Neural cell (in vitro differentiated cells): Measurements from ENCODE around the gene SIK1. TPM values are rescaled to one million over a fixed set of nuclear protein-coding genes. Genes with fewer than 3 reads are reported as not detected.
"Not testable (repeated sequence)": the region's sequence is repeated elsewhere in the genome, so short reads cannot be mapped to it uniquely, and the experiment has no call there.

Experiments used
- H2AFZ ChIP-seq: fragments of 200-600, 300-800 bp; sonication (generic), shearing (Covaris generic); 2 replicates; pipeline ENCODE4 v1.6.0; 2014; ENCODE audit warnings: low read depth, mild to moderate bottlenecking, antibody characterized with exemption, low read length, moderate library complexity
- H3F3A ChIP-seq: fragments of 200-600 bp; shearing (Covaris generic); 2 replicates; pipeline ENCODE4 v1.6.1; 2016; ENCODE audit warnings: mild to moderate bottlenecking, moderate library complexity, mixed read lengths, antibody characterized with exemption, low read length; ENCODE audit not compliant: insufficient read depth, poor library complexity, severe bottlenecking
- H3K27ac ChIP-seq: fragments of 200-600, 300-800 bp; sonication (generic), shearing (Covaris generic); 2 replicates; pipeline ENCODE4 v1.5.1; 2014; ENCODE audit warnings: mild to moderate bottlenecking, low read length, moderate library complexity
- H3K27me3 ChIP-seq: fragments of 300-800, 200-600 bp; sonication (generic), shearing (Covaris generic); 2 replicates; pipeline ENCODE4 v1.6.0; 2014; ENCODE audit warnings: mild to moderate bottlenecking, low read depth, low read length, moderate library complexity; ENCODE audit not compliant: insufficient read depth
- H3K36me3 ChIP-seq: fragments of 300-800, 200-600 bp; sonication (generic), shearing (Covaris generic); 2 replicates; pipeline ENCODE4 v1.5.1; 2014; ENCODE audit warnings: mild to moderate bottlenecking, antibody characterized with exemption, low read length, moderate library complexity; ENCODE audit not compliant: insufficient read depth
- H3K4me2 ChIP-seq: fragments of 300-800, 200-600 bp; sonication (generic), shearing (Covaris generic); 2 replicates; pipeline ENCODE4 v1.6.0; 2014; ENCODE audit warnings: mild to moderate bottlenecking, low read length
- H3K4me3 ChIP-seq: fragments of 300-800, 200-600 bp; sonication (generic), shearing (Covaris generic); 2 replicates; pipeline ENCODE4 v1.5.1; 2014; ENCODE audit warnings: mild to moderate bottlenecking, low read length, moderate library complexity
- H3K79me2 ChIP-seq: fragments of 200-600 bp; shearing (Covaris generic); replicated peaks from 2 replicates; pipeline ENCODE4 v1.6.0; 2014; ENCODE audit warnings: mild to moderate bottlenecking, low read length, moderate library complexity; ENCODE audit not compliant: insufficient read depth
- H3K9ac ChIP-seq: fragments of 300-800, 200-600 bp; sonication (generic), shearing (Covaris generic); 2 replicates; pipeline ENCODE4 v1.6.1; 2016; ENCODE audit warnings: mild to moderate bottlenecking, low read length, mixed read lengths
- H3K9me2 ChIP-seq: fragments of 200-600 bp; shearing (Covaris generic); 2 replicates; pipeline ENCODE4 v1.6.1; 2016; ENCODE audit warnings: mild to moderate bottlenecking, low read length, mixed read lengths; ENCODE audit not compliant: insufficient read depth
- H3K9me3 ChIP-seq: fragments of 200-600, 300-800 bp; sonication (generic), shearing (Covaris generic); 2 replicates; pipeline ENCODE4 v1.6.1; 2016; ENCODE audit warnings: mild to moderate bottlenecking, mixed run types, low read length, moderate library complexity, mixed read lengths
- H4K20me1 ChIP-seq: fragments of 200-600 bp; shearing (Covaris generic); 2 replicates; pipeline ENCODE4 v1.6.1; 2016; ENCODE audit warnings: mild to moderate bottlenecking, mixed run types; ENCODE audit not compliant: insufficient read depth
- EP300 ChIP-seq: fragments of 450-650 bp; conservative IDR thresholded peaks from 2 replicates; pipeline ENCODE4 v1.6.1; 2014; ENCODE audit warnings: antibody characterized with exemption, mild to moderate bottlenecking, moderate library complexity; ENCODE audit not compliant: poor library complexity, severe bottlenecking
- MXI1 ChIP-seq: fragments of 450-650 bp; conservative IDR thresholded peaks from 2 replicates; pipeline ENCODE4 v1.6.1; 2014; ENCODE audit warnings: antibody characterized with exemption, mild to moderate bottlenecking; ENCODE audit not compliant: poor library complexity, severe bottlenecking
- TAF1 ChIP-seq: IDR thresholded peaks from 2 replicates; pipeline ENCODE4 v1.6.1; 2012; ENCODE audit warnings: low read depth
- polyA minus RNA-seq: library from RNA; depleted of rRNA, polyadenylated mRNA; stranded (reverse); fragments of >200 nt; gene quantifications from 2 replicates; pipeline ENCODE4 v1.2.3, GENCODE V29; 2014
- polyA plus RNA-seq: library from polyadenylated mRNA; depleted of rRNA; stranded (reverse); fragments of >200 nt; gene quantifications from 2 replicates; pipeline ENCODE4 v1.2.3, GENCODE V29; 2014

Gene SIK1
- 2.0 and 2.6 TPM in 2 replicates for polyA plus RNA-seq
- polyA minus RNA-seq: 6.1 and 7.6 TPM in 2 replicates

DNA sequence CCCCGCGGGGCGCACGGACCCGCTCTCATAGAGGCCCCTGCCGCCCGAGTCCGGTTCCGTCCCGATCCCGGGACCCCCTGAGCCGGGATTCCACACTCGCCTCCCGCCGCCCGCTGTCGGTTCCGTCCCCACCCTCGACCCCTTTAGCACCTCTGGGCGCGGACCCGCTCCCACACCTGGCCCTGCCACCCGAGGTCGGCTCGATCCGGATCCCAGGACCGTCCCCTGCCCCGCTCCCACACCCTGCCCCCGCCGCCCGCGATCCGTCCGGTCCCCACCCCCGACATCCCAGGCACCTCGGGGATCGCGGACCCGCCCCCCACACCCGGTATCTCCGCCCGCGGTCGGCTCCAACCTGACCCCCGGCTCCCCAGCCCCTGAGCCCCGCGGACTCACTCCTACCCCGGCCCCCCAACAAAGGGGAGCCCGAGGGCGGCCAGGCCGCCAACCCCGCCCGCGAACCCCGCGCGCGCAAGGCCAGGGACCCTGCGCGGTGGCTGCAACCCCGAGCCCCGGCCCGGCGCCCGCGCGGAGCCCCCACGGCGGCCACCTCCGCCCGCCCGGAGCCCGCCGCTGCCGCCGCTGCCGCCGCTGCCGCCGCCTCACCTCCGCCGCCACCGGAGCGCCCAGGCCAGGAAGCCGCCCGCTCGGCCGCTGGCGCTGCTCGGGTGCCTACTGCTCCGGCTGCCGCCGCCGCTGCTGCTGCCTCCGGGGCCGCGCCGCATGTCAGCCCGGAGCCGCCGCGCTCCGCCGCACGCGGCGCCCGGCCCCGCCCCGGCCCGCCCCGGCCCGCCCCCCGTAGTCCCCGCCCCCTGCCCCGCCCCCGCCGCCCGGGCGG is at the start of gene SIK1:
Gene SIK1 (minus strand): TSS at position 728 of the 838 bp plus-strand sequence. CDS start 953 bp downstream, outside the sequence.
- not testable (repeated sequence) for H2AFZ ChIP-seq, H3K27ac ChIP-seq, H3K36me3 ChIP-seq, H3K4me2 ChIP-seq, H3K79me2 ChIP-seq, H3F3A ChIP-seq, H3K4me3 ChIP-seq, H3K9me3 ChIP-seq, H3K27me3 ChIP-seq, H3K9ac ChIP-seq, H3K9me2 ChIP-seq, H4K20me1 ChIP-seq

DNA sequence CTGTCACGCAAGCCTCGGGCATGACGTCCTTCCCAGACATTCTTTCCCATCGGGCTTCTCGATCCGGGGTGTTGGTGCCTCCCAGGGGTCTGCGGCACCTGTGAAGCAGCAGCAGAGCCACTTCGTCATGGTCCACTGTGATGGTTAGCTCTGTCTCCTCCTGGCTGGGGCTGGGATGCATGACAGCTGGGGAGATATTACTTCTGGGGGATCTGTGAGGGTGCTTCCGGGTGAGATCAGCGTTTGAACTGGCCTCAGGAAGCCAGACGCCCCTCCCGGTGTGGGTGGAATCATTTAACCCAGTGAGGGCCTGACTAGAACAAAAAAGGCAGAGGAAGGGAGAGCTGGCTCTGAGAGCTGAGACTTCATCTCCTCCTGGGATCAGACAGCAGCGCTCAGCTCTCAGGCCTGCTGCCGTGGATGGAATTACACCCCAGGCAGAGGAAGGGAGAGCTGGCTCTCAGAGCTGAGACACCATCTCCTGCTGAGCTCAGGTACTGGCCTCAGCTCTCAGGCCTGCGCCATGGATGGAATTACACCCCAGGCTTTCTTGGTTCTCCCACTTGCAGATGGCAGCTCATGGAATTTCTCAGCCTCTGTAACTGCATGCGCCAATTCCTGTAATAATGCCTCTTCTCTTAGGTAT is 44.8 kb upstream of the SIK1 start:
- not testable (repeated sequence) for H4K20me1 ChIP-seq, H3K27ac ChIP-seq, H3K27me3 ChIP-seq, H3K9ac ChIP-seq, H2AFZ ChIP-seq, H3K9me3 ChIP-seq, H3K79me2 ChIP-seq, H3F3A ChIP-seq, H3K9me2 ChIP-seq, H3K4me3 ChIP-seq, H3K36me3 ChIP-seq, H3K4me2 ChIP-seq

DNA sequence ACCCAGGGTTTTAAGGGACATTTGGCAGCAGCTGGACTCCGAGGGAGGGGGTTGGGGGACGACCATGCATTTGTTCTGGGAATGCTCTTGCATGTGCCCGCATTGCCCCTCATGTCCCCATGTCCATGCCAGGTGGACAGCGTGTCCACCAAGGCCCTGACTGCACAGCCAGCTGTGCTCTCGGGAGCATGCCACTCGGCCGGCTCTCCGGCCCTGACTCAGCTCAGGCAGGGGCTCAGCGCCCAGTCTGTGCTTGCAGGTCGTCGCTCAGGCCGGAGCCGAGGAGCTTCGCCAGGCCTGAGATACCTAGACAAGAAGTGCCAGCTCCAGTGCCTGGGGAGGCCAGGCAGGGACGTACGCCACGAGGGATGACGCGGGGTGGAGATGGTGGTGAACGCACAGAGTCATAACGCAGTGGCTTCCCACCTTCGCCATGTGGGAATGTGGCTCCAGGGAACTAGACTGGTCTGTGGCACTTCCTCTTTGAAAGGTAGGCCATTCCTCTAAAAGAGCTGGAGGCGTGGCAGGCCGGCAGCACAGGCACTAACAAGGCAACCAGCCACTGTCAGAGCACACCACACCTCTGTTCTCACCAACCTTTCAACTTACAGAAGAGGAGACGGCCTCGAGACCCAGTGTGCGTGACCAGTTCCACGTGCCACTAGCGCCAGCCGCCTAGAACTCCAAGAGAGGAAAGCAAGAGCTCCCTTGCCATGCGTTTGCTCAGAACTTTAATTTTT is 43.0 kb upstream of the SIK1 start:
- H3K79me2 ChIP-seq, H3K4me2 ChIP-seq, H3F3A ChIP-seq, H2AFZ ChIP-seq, H3K27ac ChIP-seq, H3K27me3 ChIP-seq, H3K4me3 ChIP-seq, H3K9ac ChIP-seq, H3K9me3 ChIP-seq, H3K9me2 ChIP-seq, H3K36me3 ChIP-seq, H4K20me1 ChIP-seq: not testable (repeated sequence)

DNA sequence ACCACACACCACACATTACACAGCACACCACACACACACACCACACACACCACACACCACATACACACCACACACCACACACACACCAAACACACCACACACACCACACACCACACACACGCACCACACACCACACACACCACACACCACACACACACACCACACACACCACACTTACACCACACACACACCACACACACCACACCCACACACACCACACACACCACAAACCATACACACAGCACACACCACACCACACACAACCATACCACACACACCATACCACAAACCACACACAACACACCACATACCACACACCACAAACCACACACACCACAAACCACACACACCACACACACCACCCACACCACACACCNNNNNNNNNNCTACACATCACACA is 40.9 kb upstream of the SIK1 start:
- Histone ChIP-seq H3K9ac (no peak overlapping the region), H4K20me1 (no peaks in the 10 kb centered on the region), H2AFZ (no peak overlapping the region), H3K4me2 (no peak overlapping the region), H3K27ac (no peak overlapping the region), H3K79me2 (no peaks in the 10 kb centered on the region), H3K27me3 (no peaks in the 10 kb centered on the region), H3K9me2 (no peaks in the 10 kb centered on the region), H3K4me3 (no peak overlapping the region), H3F3A (no peaks in the 10 kb centered on the region), H3K36me3 (no peaks in the 10 kb centered on the region), H3K9me3 (no peaks in the 10 kb centered on the region)
- TF ChIP-seq EP300 (no peak), TAF1 (no peak), MXI1 (no peak)

DNA sequence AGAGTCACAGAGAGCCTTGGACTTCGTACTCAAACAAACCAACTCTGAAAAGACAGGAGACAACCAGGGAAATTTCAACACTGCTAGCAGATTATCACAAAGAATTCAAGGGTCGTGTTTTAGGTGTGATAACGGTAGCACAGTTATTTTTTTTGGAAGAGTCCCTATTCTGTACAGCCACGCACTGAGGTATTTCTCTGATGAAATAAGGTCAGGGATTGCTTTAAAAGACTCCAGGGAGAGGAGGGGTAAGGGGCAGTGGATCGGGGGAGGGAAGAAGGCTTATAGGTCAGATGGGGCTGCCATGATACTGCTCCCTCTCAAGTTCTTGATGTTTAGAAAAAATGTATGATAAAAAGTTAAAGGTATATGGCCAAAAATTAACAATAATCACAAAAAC is 38.2 kb upstream of the SIK1 start:
- not testable (repeated sequence) for H3K9me2 ChIP-seq, H3K9ac ChIP-seq, H3K79me2 ChIP-seq, H2AFZ ChIP-seq, H4K20me1 ChIP-seq, H3K4me2 ChIP-seq, H3K9me3 ChIP-seq, H3K4me3 ChIP-seq, H3K36me3 ChIP-seq, H3K27me3 ChIP-seq, H3F3A ChIP-seq, H3K27ac ChIP-seq

DNA sequence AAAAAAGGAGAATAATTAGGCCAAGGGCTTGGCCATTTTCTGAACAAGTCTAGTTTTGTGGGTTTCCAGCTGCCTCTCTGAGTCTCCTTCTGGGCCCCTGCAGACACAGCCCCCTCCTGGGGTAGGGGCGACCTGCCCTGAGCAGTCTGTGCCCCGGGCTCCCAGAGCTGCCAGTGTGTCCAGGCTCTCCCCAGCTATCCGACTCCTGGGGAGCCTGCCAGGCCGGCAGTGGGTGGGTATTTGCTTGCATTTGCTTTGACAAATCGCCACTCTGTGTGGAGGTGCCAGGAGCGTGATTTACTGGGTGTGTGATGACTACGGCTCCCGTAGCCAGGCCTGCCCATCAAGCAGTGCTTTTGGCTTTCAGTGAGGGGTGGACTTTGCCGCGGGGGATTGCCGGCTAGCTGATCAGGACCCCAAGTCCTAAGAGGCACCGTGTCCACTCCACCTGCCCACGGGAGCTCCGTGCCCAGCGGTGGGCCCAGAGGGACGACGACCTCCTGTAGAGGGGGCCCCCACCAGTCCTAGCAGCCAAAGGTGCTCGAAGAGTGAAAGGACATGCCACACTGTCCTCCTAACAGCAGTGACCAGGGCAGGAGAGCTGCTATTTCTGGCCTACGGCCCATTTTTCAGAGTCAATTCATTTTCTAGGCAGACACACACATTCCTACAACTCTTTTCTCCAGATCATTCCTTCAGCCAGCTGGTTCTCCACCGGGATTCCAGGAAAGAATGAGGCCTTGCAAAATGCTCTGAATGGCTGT is 36.7 kb upstream of the SIK1 start:
- H3K4me2 ChIP-seq, H3F3A ChIP-seq, H2AFZ ChIP-seq, H3K9ac ChIP-seq, H3K9me2 ChIP-seq, H3K79me2 ChIP-seq, H3K27me3 ChIP-seq, H3K4me3 ChIP-seq, H3K36me3 ChIP-seq, H3K27ac ChIP-seq, H3K9me3 ChIP-seq, H4K20me1 ChIP-seq: not testable (repeated sequence)

DNA sequence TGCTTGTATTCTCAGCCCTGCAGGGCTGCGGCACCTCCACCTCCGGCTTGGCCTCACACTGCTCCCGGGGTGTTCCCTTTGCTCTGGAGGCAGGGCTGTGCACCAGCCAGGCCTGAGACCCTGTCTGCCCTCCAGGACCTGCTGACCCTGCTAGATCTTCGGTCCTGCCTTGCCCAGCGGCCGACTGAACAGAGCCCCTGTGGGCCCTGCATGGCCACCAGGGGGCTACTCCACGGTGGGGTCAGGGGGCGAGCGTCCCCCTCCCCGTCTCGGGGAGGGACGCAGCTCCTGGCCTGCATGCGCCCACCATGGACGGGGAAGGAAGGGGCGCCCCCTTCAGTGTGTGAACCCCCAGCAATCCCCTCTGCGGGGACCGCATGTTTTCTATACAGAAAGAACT is 36.0 kb upstream of the SIK1 start:
- not testable (repeated sequence) for H3K9me2 ChIP-seq, H3K79me2 ChIP-seq, H3K36me3 ChIP-seq, H3F3A ChIP-seq, H3K4me3 ChIP-seq, H4K20me1 ChIP-seq, H3K9ac ChIP-seq, H3K9me3 ChIP-seq, H3K27me3 ChIP-seq, H3K27ac ChIP-seq, H3K4me2 ChIP-seq, H2AFZ ChIP-seq
